Rectal smooth muscle tissue (tissue), 1 donor: ENCODE results near the gene SPRN.
A peak's percentile ranks its signal among the peaks of the same experiment; 100 is the strongest.
"Not testable (repeated sequence)": the region's sequence is repeated elsewhere in the genome, so short reads cannot be mapped to it uniquely, and the experiment has no call there.

Source experiments
- H3K27ac ChIP-seq: one replicate; pipeline ENCODE4 v1.7.0; 2013; ENCODE audit warnings: low read depth, low read length, inconsistent platforms
- H3K27me3 ChIP-seq: one replicate; pipeline ENCODE4 v1.7.0; 2013; ENCODE audit warnings: low read length; ENCODE audit not compliant: control insufficient read depth, insufficient read depth
- H3K36me3 ChIP-seq: one replicate; pipeline ENCODE4 v1.7.0; 2013; ENCODE audit warnings: low read length; ENCODE audit not compliant: control insufficient read depth, insufficient read depth
- H3K4me1 ChIP-seq: one replicate; pipeline ENCODE4 v1.7.0; 2013; ENCODE audit warnings: low read length; ENCODE audit not compliant: control insufficient read depth, insufficient read depth
- H3K4me3 ChIP-seq: one replicate; pipeline ENCODE4 v1.7.0; 2013; ENCODE audit warnings: low read length
- H3K9ac ChIP-seq: one replicate; pipeline ENCODE4 v1.7.0; 2013; ENCODE audit warnings: low read length

The SPRN gene

DNA sequence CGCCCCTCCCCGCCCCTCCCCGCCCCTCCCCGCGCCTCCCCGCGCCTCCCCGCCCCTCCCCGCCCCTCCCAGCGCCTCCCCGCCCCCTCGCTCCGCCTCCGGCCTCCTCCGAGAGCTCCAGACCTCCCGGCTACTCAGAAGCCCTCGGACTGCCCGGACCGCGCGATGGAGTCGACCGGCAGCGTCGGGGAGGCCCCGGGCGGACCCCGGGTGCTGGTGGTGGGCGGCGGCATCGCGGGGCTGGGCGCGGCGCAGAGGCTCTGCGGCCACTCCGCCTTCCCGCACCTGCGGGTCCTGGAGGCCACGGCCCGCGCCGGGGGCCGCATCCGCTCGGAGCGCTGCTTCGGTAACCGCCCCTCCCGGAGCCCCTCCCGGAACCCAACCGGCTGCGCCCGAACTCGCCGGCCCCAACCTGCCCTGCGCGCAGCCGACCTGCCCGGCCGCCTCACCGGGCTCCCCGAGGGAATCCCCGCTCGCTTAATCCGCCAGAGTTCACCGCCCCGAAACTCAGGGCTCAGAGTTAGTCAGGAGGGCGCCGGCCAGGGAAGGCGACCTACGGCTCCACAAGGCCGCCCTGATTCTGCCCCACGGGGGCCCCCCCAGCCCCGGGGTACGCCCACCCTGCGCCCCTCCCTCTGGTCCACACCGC, 45.1 kb downstream of the SPRN start, which contains the start of gene PAOX:
PAOX (plus strand) TSS at position 111 of the 649 bp plus-strand sequence; CDS start at position 166, 55 bp downstream.
- Histone ChIP-seq H3K9ac (peak within 1 kb of the TSS; percentile 58), H3K27ac (peak within 1 kb of the TSS; percentile 74)

DNA sequence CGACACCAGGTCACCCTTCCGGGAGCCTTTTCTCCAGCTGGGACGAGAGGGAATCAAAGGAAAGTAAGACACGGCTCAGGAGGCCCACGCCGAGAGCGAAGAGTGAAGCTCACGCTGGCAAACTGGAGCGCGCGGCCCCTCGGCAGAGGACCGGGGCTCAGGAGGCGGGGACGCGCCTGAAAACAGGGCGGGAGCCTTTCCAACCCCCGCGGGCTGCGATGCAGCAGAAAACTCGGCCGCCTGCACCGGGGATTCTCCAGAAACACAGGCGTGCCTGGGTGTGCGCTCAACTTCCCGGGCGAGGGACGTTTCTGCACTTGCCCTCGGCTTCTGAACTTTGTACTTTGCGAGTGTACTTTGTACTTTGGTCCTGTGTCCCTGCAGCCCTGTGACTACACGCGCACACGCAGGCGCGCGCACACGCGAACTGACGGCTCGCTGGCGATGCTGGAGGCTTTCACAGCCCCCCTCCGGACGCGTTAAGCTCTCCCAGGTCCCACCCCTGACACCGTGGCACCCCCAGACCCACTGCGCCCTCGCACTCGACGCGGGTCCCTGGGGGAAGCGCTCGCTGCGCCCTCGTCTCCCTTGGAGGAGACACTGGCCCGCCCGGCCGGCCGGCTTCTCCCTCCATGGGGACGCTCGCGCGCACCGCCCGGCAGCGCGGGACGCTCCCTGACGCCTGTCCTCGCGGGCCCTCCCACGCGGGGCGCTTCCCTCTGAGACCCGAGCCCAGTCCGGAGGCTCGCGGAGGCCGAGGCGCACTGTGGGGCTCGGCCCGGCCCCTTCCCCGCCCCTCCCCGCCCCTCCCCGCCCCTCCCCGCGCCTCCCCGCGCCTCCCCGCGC, 46.0 kb downstream of the SPRN start:
- peak overlapping the region; percentile 58 for H3K9ac ChIP-seq
- H3K4me1 ChIP-seq: no peaks in the 10 kb centered on the region
- peak overlapping the region; percentile 88 for H3K4me3 ChIP-seq
- H3K27ac ChIP-seq: peak overlapping the region; percentile 74
- no peaks in the 10 kb centered on the region for H3K27me3 ChIP-seq
- H3K36me3 ChIP-seq: no peaks in the 10 kb centered on the region

More for the DNA sequence above, 45.1 kb downstream of the SPRN start, which contains the start of gene PAOX:
- Histone ChIP-seq H3K4me1 (no peaks in the 10 kb centered on the region), H3K27me3 (no peaks in the 10 kb centered on the region), H3K36me3 (no peaks in the 10 kb centered on the region), H3K4me3 (peak within 1 kb of the TSS; percentile 88)

DNA sequence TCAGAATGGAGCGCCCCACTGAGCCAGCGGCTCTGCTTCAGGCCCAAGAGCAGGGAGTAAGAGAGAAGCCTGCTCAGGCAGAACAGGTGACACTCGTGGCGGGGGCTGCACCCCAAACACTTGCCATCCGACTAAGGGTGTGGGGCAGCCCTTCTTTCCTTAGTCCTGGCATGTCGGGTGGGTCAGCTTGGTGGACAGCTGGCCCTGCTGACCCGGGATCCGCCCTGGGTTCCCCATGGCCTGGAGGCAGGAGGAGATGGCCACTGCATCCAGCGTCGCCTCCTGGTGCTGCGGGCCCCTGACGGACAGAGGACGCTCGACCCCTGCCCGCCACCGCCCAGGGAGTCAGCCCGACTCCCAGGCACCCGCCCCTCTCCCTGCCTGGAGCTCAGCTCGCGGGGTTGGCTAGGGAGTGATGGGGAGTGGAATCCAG, 46.6 kb downstream of the SPRN start:
- Histone ChIP-seq H3K27me3 (no peaks in the 10 kb centered on the region), H3K9ac (no peak overlapping the region), H3K36me3 (no peaks in the 10 kb centered on the region), H3K27ac (no peak overlapping the region), H3K4me1 (no peaks in the 10 kb centered on the region), H3K4me3 (peak overlapping the region; percentile 88)

DNA sequence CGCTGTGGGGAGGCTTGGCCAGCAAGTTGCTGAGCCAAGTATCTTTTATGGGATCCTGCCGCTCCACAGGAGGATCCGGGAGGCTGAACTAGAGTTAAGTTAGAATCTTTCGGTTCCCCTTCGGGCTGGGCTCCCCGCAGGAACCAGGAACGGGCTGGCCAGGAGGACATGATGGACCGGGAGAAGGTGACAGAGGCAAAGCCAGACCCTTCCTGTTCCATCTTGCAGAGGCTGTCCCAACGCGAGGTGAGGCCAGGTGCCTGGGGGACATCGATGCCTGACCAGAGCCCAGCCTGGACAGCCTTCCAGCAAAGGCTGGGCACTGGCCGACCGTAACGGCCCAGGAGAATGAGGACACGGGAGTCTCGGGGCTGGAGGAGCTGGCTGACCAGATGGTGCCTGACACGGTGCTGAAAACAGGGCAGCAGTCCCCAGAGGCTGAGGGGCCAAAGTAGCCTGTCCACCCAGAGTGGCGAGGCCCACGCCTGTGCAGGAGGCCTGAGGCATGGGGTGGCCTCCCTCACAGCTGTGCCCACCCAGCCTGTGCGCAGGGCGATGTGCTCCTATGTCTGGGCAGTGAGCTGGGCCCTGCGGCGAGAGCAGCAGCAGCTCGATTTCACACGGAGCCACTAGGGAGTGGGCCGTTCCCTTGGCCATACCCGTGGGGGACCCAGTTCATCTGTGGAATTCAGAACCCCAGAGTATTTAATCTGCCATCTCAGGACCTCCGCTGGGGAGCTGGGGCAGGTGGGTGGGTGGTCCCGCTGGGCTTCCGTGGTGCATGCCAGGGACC, 47.2 kb downstream of the SPRN start:
- H3K4me3 ChIP-seq: no peak overlapping the region

DNA sequence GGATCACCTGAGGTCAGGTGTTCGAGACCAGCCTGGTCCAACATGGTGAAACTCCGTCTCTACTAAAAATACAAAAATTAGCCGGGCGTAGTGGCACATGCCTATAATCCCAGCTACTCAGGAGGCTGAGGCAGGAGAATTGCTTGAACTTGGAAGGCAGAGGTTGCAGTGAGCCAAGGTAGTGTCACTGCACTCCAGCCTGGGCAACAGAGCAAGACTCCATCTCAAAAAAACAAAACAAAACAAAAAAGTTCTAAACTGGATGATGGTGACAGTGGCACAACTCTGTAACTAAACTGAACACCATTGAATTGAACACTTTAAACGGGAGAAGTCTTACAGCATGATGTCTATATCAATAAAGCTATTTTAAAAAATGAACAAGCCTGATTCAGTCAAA, 48.2 kb downstream of the SPRN start:
- not testable (repeated sequence) for H3K36me3 ChIP-seq, H3K4me1 ChIP-seq

More for the DNA sequence above, 47.2 kb downstream of the SPRN start:
- H3K36me3 ChIP-seq: no peaks in the 10 kb centered on the region
- peaks cover under 1% of the 10 kb centered on the region for H3K4me1 ChIP-seq
- H3K27ac ChIP-seq: no peak overlapping the region
- no peak overlapping the region for H3K9ac ChIP-seq
- H3K27me3 ChIP-seq: no peaks in the 10 kb centered on the region

DNA sequence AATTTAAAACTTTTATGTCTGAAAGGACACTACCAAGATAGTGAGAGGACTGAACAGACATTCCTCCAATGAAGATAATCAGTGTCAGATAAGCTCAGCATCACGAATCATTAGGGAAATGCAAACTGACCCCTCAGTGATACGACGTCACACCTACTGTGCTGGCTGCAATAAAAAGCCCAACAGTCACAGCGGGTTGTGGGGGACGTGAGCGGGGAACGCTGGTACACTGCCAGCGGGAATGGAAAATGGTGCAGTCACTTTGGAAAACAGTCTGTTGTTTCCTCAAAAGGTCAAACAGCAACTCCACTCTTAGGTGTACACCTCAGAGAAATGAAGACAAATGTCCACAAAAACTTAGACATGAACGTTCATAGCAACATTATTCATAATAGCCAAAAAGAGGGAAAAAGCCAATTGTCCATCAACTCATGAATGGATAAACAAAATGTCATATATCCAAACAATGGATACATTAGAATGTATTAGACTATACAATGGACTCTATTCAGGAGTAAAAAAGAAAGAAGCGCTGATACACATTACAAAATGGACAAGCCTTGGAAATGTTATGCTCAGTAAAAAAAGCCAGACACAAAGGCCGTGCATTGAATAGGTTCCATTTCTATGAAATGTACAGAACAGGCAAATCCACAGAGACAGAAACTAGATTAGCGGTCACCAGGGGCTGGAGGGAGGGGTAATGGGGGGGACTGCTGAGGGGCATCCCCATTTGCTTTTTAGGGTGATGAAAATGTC, 48.9 kb downstream of the SPRN start:
- no peaks in the 10 kb centered on the region for H3K27me3 ChIP-seq
- H3K9ac ChIP-seq: no peak overlapping the region
- no peak overlapping the region for H3K27ac ChIP-seq
- H3K4me3 ChIP-seq: no peak overlapping the region
- no peaks in the 10 kb centered on the region for H3K36me3 ChIP-seq
- H3K4me1 ChIP-seq: peaks cover 2% of the 10 kb centered on the region

More for the DNA sequence above, 48.2 kb downstream of the SPRN start:
- H3K9ac ChIP-seq, H3K27ac ChIP-seq, H3K4me3 ChIP-seq, H3K27me3 ChIP-seq: not testable (repeated sequence)

DNA sequence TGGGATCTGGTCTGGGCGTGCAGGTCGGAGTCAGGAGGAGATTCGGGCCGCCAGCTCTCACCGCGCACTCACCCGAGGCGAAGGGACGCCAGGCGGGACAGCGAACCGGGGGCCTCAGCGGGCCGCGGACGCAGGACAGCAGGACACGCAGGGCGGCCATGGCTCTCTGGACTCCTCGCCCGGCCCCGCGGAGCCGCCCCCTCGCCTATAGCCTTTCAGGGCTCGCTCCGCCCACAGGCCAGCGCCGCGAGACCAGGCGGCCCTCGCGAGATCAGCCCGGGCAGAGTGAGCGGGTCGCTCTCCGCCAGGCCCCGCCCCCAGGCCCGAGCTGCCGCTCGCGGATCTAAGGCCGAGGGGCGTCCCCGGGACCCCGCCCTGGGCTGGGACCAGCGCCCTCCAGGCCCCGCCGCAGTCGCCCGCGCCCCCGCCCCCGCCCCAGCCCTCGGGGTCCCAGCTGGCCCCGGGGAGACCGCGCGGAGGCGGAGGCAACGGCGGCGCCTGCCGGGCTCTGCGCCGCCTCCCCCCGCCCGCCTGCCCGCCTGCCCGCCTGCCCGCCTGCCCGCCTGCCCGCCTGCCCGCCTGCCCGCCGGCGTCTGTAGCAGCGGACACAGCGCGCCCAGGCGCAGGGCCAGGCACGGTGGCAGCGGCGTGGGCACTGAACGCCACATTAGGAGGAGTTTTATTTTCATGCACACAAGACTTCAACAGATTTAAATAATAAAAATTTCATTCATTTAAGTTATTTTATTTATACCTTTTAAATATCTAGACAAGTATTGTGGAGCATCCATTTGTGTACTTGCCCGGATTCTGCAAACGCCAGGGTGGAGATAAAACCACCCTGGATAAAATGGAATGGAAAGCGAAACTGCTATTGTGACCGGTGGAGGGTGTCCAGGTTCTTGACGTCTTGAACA, 51.0 kb downstream of the SPRN start, which contains the start of gene ECHS1:
ECHS1 (minus strand) TSS at position 181 of the 917 bp plus-strand sequence; CDS start at position 160, 21 bp downstream.
- Histone ChIP-seq H3K27ac (peak within 1 kb of the TSS; percentile 70), H3K4me1 (peaks cover 2% of the 10 kb centered on the region), H3K4me3 (peak within 1 kb of the TSS; percentile 84), H3K36me3 (peaks cover 17% of the 10 kb centered on the region), H3K27me3 (no peaks in the 10 kb centered on the region), H3K9ac (no peak within 1 kb of the TSS)

DNA sequence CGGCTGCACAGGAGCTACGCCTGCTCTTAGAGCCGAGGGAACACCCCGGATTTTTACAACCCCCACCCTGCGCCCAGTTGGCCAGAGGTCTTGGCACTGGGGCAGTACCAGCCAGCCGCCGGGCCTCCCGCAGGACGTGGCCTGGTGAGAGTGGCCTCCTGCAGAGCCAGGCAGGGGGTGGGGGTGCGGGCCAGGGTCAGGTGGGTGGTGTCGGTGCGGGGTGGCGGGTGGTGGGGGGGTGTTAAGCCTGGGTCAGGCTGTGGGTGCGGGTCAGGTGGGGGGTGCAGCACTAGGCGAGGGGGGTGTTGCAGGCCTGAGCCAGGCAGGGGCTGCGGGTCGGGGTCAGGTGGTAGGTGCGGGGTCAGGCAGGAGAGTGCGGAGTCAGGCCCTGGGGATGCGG, 51.9 kb downstream of the SPRN start:
- H3K27me3 ChIP-seq: no peaks in the 10 kb centered on the region
- peaks cover 2% of the 10 kb centered on the region for H3K4me1 ChIP-seq
- H3K36me3 ChIP-seq: peaks cover 22% of the 10 kb centered on the region
- H3K9ac ChIP-seq: no peak overlapping the region
- H3K4me3 ChIP-seq: peak overlapping the region; percentile 46
- H3K27ac ChIP-seq: no peak overlapping the region
